ENCODE data around the gene SUPT20H.

SUPT20H gene

DNA sequence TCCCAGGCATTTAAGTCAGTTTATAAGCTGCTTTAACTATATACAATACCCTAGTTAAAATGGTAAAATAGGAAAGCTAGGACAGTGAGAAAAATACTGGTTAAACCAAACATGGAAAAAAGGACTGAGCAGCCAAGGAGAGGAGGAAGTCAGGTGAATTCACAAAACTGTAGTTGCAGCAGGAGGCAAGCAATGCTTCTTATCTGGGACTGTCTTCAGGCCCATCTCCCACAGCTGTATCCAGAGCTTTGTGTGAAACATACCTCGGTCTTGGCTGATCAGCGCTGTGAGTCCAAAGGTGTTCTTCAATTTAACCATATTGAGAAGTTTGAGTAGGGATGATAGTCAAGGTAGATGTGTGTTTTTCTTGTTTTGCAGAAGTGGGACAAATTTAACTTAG lies 15.7 kb upstream of the SUPT20H start:
- Histone ChIP-seq H3K27me3 (replicated peaks; ENCODE audit: insufficient read depth, low read length) (no peaks in the 10 kb centered on the region), H3K9me3 (replicated peaks; ENCODE audit: insufficient read depth, low read length) (no peaks in the 10 kb centered on the region), H3K9ac (ENCODE audit: low read length) (no peak overlapping the region), H3K4me2 (ENCODE audit: low read depth, low read length) (no peak overlapping the region), H3K9me2 (replicated peaks; ENCODE audit: insufficient read depth, low read length) (no peaks in the 10 kb centered on the region), H3K36me3 (replicated peaks; ENCODE audit: insufficient read depth, low read length) (no peaks in the 10 kb centered on the region), H3K27ac (ENCODE audit: low read length) (no peak overlapping the region), H4K20me1 (ENCODE audit: insufficient read depth, low read length) (no peaks in the 10 kb centered on the region), H2AFZ (ENCODE audit: low read length) (no peak overlapping the region), H3K79me2 (ENCODE audit: low read length) (no peaks in the 10 kb centered on the region), H3K4me3 (ENCODE audit: low read length) (no peak overlapping the region), H3F3A (ENCODE audit: insufficient read depth, low read length) (no peaks in the 10 kb centered on the region), H3K4me1 (ENCODE audit: low read length) (no peaks in the 10 kb centered on the region)
- DNase-seq: no peak
- TF ChIP-seq EZH2phosphoT487 (IDR thresholded peaks at IDR 0.05; ENCODE audit: low read length) (no peak), EZH2 (optimal IDR thresholded peaks at IDR 0.05; ENCODE audit: low read depth, low read length) (no peak)
- TF ChIP-seq, protein P1, sequence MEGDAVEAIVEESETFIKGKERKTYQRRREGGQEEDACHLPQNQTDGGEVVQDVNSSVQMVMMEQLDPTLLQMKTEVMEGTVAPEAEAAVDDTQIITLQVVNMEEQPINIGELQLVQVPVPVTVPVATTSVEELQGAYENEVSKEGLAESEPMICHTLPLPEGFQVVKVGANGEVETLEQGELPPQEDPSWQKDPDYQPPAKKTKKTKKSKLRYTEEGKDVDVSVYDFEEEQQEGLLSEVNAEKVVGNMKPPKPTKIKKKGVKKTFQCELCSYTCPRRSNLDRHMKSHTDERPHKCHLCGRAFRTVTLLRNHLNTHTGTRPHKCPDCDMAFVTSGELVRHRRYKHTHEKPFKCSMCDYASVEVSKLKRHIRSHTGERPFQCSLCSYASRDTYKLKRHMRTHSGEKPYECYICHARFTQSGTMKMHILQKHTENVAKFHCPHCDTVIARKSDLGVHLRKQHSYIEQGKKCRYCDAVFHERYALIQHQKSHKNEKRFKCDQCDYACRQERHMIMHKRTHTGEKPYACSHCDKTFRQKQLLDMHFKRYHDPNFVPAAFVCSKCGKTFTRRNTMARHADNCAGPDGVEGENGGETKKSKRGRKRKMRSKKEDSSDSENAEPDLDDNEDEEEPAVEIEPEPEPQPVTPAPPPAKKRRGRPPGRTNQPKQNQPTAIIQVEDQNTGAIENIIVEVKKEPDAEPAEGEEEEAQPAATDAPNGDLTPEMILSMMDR (IDR thresholded peaks at IDR 0.05; ENCODE audit: low read length): no peak

DNA sequence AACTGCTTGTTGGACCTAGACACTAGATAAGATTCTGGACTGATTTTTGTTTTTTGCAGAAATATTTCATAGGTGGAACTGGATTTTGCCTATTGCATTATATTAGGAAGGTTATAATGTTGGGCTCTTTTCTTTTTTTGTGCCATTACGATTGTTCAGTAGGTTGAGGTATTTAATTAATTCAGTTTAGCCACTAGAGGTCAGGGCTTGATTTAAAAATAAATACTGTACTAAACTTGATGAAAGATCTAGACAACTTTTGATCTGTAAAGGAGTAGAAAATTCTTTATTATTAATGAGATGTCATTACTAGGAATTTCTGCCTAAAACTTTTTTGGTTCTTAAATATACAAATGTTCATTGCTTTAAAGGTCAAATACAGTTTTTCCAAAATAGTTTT lies 15.2 kb upstream of the SUPT20H start:
- peak; percentile 8 for DNase-seq
- no peaks in the 10 kb centered on the region for H4K20me1 ChIP-seq (ENCODE audit: insufficient read depth, low read length)
- no peaks in the 10 kb centered on the region for H3K9me2 ChIP-seq (replicated peaks; ENCODE audit: insufficient read depth, low read length)
- H3K27ac ChIP-seq (ENCODE audit: low read length): no peak overlapping the region
- TF ChIP-seq, protein P1 (IDR thresholded peaks at IDR 0.05; ENCODE audit: low read length): peak; percentile 23; the same call in 1 of the 2 replicates
- no peak for TF ChIP-seq EZH2phosphoT487 (IDR thresholded peaks at IDR 0.05; ENCODE audit: low read length)
- H3K4me3 ChIP-seq (ENCODE audit: low read length): no peak overlapping the region
- no peak overlapping the region for H3K9ac ChIP-seq (ENCODE audit: low read length)
- no peak overlapping the region for H2AFZ ChIP-seq (ENCODE audit: low read length)
- no peaks in the 10 kb centered on the region for H3K79me2 ChIP-seq (ENCODE audit: low read length)
- no peaks in the 10 kb centered on the region for H3K27me3 ChIP-seq (replicated peaks; ENCODE audit: insufficient read depth, low read length)
- no peak overlapping the region for H3K4me2 ChIP-seq (ENCODE audit: low read depth, low read length)
- H3K9me3 ChIP-seq (replicated peaks; ENCODE audit: insufficient read depth, low read length): no peaks in the 10 kb centered on the region
- H3F3A ChIP-seq (ENCODE audit: insufficient read depth, low read length): no peaks in the 10 kb centered on the region
- H3K4me1 ChIP-seq (ENCODE audit: low read length): no peaks in the 10 kb centered on the region
- H3K36me3 ChIP-seq (replicated peaks; ENCODE audit: insufficient read depth, low read length): no peaks in the 10 kb centered on the region

DNA sequence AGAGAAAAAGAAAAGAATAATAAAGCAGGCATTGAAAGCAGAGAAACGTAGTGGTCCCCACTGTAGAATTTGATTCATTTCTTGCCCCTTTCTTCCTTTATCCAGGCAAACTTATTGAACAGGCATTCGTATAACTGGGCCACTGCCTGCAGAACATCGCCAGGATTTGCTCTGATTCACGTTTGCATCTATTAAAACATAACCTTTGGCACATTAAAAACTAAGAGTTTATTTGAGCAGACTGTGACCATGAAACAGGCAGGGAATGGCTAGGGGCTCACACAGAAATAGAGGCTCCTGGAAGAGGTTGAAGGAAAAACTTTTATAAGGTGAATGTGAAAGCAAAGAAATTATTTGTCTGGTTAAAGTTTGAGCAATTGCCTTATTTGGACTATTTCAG lies 12.5 kb upstream of the SUPT20H start:
- H3K4me2 ChIP-seq (ENCODE audit: low read depth, low read length): no peak overlapping the region

More for the DNA sequence above, 12.5 kb upstream of the SUPT20H start:
- Histone ChIP-seq H2AFZ (ENCODE audit: low read length) (no peak overlapping the region), H3K9ac (ENCODE audit: low read length) (no peak overlapping the region), H3K27ac (ENCODE audit: low read length) (no peak overlapping the region), H3K27me3 (replicated peaks; ENCODE audit: insufficient read depth, low read length) (no peaks in the 10 kb centered on the region), H3K79me2 (ENCODE audit: low read length) (no peaks in the 10 kb centered on the region), H3K4me3 (ENCODE audit: low read length) (no peak overlapping the region), H3F3A (ENCODE audit: insufficient read depth, low read length) (no peaks in the 10 kb centered on the region), H3K36me3 (replicated peaks; ENCODE audit: insufficient read depth, low read length) (no peaks in the 10 kb centered on the region), H4K20me1 (ENCODE audit: insufficient read depth, low read length) (no peaks in the 10 kb centered on the region), H3K9me3 (replicated peaks; ENCODE audit: insufficient read depth, low read length) (no peaks in the 10 kb centered on the region), H3K4me1 (ENCODE audit: low read length) (no peaks in the 10 kb centered on the region), H3K9me2 (replicated peaks; ENCODE audit: insufficient read depth, low read length) (no peaks in the 10 kb centered on the region)
- DNase-seq: no peak
- TF ChIP-seq, protein P1 (IDR thresholded peaks at IDR 0.05; ENCODE audit: low read length): no peak
- no peak for TF ChIP-seq EZH2 (optimal IDR thresholded peaks at IDR 0.05; ENCODE audit: low read depth, low read length)
- TF ChIP-seq EZH2phosphoT487 (IDR thresholded peaks at IDR 0.05; ENCODE audit: low read length): no peak

All from MM.1S (cell line).